ENCODE results near the gene KIAA1217. TPM values are rescaled to one million over a fixed set of nuclear protein-coding genes. Genes with fewer than 3 reads are reported as not detected.

Gene KIAA1217
- total and polyA plus RNA-seq, 9 of the 15 experiments (the other 6 are each of a cell fraction or from before 2014, with no cell fraction given), result 0.04 TPM; not detected in 8

GRCh38 chr10:24574578-24575155 is 365.7 kb downstream of the KIAA1217 start (continued):
- TF ChIP-seq ZNF592 (IDR thresholded peaks at IDR 0.05), result peak; percentile 35; the same call in 1 of the 2 replicates
- no peak for TF ChIP-seq MECOM (CRISPR knock-in tag; IDR thresholded peaks at IDR 0.05)
- TF ChIP-seq RBM22 (IDR thresholded peaks at IDR 0.05; ENCODE audit: low read depth, low read length, poor library complexity, severe bottlenecking), result no peak
- no peak for TF ChIP-seq USF2 (CRISPR knock-in tag; IDR thresholded peaks at IDR 0.05)
- TF ChIP-seq CHD4 (IDR thresholded peaks at IDR 0.05; ENCODE audit: insufficient read depth, insufficient replicate concordance, low read depth, low read length, poor library complexity, severe bottlenecking), result no peak
- TF ChIP-seq NCOA4 (IDR thresholded peaks at IDR 0.05; ENCODE audit: partially characterized antibody), result no peak
- TF ChIP-seq ZBTB33 (CRISPR knock-in tag; IDR thresholded peaks at IDR 0.05), result 0 out of 2 replicates have a peak, but pooled peaks have one; percentile 35
- no peak for TF ChIP-seq GABPA (tag; conservative IDR thresholded peaks at IDR 0.05; ENCODE audit: low read depth)
- TF ChIP-seq EP300 (IDR thresholded peaks at IDR 0.05; ENCODE audit: low read length), result peak; percentile 41; the same call in 1 of the 2 replicates
- no peak for TF ChIP-seq CBFA2T2 (conservative IDR thresholded peaks at IDR 0.05)
